Measurements from ENCODE around the gene FAM227B.

- no peak for TF ChIP-seq EZH2 (IDR thresholded peaks at IDR 0.05; ENCODE audit: borderline replicate concordance, low read length)
- TF ChIP-seq, protein P1, sequence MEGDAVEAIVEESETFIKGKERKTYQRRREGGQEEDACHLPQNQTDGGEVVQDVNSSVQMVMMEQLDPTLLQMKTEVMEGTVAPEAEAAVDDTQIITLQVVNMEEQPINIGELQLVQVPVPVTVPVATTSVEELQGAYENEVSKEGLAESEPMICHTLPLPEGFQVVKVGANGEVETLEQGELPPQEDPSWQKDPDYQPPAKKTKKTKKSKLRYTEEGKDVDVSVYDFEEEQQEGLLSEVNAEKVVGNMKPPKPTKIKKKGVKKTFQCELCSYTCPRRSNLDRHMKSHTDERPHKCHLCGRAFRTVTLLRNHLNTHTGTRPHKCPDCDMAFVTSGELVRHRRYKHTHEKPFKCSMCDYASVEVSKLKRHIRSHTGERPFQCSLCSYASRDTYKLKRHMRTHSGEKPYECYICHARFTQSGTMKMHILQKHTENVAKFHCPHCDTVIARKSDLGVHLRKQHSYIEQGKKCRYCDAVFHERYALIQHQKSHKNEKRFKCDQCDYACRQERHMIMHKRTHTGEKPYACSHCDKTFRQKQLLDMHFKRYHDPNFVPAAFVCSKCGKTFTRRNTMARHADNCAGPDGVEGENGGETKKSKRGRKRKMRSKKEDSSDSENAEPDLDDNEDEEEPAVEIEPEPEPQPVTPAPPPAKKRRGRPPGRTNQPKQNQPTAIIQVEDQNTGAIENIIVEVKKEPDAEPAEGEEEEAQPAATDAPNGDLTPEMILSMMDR (IDR thresholded peaks at IDR 0.05; ENCODE audit: low read length) = no peak
Measured at GRCh38 chr15:49412797-49413196, 207.8 kb downstream of the FAM227B start.

All from OCI-LY1 (cell line).